Measurements from ENCODE around the gene ERC1.
A peak's percentile ranks its signal among the peaks of the same experiment; 100 is the strongest.

Gene ERC1

DNA sequence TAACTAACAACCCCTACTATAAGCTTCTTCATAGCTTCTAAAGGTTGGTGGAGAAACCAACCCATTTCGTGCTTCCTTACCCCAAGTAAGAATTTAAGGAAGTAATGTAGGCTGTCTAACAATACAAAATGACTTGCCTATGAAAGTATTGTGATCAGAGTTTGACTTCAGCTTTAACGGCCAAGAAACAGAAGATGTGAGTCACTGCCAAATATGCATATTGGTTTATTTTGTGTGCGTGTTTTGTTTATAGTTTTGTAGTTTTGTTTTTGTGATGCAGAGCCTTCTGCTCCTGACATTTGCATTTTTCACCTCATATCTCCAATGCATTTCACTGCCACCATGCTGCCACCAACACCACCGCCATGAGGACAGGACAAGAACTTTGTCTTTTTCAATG lies 457.3 kb downstream of the ERC1 start:
- DNase-seq (ENCODE audit: low read depth): no peak

DNA sequence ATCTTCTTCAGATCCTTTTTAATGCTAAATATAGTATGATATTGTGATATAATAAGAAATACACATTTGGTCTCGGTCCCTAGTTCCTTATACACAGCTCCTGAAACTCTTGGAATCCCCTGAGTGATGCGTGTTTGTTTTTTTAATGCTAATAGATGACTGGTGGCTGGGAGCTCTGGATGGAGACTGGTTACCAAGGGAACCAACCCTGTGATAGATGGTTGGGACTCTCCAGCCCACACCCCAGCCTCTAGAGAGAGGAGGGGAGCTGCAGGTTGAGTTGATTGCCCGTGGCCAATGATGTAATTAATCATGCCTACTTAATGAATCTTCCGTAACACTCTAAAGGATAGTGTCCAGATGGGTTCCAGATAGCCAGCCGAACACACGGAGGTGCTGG lies 462.8 kb downstream of the ERC1 start:
- DNase-seq (ENCODE audit: low read depth): no peak

- DNase-seq (ENCODE audit: low read depth): no peak
These were observed 465.9 kb downstream of the ERC1 start for GRCh38 chr12:1456885-1457284.

- DNase-seq (ENCODE audit: low read depth): peak; percentile 63
These were observed 466.9 kb downstream of the ERC1 start for GRCh38 chr12:1457901-1458300.

DNA sequence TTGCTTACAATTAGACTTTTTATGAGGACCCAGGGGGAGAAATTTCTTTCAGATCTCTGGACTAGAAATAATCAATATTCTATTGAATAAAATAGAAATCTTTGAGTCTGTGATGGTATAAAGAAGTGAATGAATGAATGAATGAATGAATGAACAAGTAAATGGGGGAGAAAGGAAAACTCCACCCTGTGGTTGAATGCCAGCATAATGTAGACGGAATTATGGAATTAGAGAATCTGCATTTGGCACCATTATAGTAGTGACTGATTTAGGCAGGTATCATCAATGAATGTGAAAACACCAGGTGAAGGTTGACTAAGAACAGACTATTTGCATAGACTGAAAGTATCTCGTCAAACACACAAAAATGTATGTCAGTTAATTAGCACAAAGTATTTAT lies 468.3 kb downstream of the ERC1 start:
- no peak for DNase-seq (ENCODE audit: low read depth)

- no peak for DNase-seq (ENCODE audit: low read depth)
These were observed 472.3 kb downstream of the ERC1 start for GRCh38 chr12:1463073-1463905.

DNA sequence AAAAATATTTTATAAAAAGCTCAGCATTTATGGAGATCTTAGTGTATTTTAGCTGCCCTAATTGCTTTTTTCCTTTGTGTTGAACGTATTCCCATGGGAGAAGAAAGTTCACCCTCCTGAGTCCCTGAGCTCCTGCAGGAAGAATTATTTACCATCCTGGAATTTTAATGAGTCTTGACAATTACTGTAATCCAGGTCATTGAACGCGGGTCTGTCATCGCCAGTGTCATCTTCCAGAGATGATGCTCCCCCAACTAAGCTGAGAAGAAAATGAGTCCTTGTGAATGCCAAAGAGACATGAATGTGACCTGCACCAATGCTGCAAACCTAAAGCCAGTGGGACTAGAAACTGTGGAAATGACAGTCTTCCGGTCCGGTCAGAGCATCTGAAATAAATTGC lies 473.9 kb downstream of the ERC1 start:
- DNase-seq (ENCODE audit: low read depth): no peak

DNA sequence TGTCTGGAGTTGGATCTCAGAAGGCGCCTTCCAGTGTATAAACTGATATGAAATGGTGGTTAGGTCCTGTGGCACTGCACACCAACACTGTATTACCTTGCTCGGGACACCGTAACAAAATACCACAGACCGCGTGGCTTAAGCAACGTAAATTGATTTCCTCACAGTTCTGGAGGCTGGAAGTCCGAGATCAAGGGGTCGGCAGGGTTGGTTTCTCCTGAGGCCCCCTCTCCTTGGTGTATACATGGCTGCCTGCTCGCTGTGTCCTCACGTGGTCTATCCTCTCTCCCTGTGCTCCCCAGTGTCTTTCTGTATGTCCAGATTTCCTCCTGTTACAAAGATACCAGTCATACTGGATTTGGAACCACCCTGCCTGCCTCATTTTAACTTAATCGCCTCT lies 475.0 kb downstream of the ERC1 start:
- no peak for DNase-seq (ENCODE audit: low read depth)

DNA sequence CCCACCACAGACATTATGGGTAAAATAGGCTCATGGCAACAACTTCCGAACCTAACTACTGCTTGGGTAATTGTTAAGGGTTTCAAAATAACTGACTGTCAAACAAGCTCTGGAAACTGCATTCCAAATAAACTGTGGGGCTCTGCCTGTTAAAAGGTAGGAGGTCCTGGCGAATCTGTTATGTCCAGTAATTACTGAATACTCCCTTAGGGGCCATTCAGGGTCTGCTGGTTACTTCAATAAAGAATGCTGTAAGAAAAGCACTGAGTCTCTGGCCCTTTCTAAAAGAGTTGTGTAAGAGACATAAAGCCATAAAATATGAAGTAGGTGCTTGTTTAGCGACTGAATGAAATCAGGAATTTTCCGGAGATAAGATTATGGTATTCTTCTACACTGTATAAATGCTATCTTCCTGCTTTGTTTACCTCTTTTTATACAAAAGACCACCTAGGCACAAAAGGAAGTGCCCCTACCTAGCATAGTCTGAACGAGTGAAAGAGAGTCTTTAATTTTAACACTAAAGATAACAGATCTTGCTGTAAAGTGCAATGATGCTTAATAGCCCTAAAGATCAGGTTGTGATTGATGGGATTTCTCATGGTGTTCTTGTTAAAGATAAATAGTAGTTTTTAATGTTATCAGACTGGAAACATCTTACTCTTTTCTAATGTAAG lies 475.6 kb downstream of the ERC1 start:
- DNase-seq (ENCODE audit: low read depth): no peak

DNA sequence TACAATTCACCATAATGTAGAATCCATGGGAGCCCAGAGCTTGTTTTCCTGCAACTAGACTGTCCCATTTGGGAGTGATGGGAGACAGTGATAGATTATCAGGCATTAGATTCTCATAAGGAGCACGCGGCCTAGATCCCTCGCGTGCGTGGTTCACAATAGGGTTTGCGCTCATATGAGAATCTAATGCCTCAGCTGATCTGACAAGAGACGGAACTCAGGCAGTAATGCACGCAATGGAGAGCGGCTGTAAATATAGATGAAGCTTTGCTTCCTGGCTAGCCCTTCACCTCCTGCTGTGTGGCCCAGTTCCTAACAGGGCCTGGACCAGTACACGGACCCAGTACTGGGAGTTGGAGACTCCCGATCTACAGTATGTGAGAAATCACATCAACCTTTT lies 476.7 kb downstream of the ERC1 start:
- DNase-seq (ENCODE audit: low read depth): no peak

DNA sequence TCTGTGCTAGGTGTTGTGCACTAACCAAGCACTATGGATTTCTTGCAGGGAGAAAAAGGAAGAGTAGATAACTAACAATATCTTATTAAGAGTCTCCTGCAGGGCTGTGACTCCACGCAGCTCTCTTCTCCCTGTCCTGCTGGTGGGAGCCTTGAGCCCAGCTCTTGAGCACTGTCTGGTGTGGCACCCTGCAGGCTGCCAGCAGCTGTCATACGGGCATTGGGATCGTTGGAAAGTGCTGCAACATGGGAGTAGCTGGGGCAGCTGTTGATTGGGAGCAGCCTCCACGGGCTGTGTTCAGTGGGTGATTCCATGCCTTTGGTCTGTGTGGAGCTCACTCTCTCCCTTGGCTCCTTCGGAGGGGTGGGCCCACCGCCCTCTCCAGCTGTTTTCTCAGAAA lies 478.0 kb downstream of the ERC1 start:
- DNase-seq (ENCODE audit: low read depth): no peak

GRCh38 chr12:1470051-1470450 lies 479.0 kb downstream of the ERC1 start:
- DNase-seq (ENCODE audit: low read depth): no peak

- DNase-seq (ENCODE audit: low read depth): no peak
These were observed 480.2 kb downstream of the ERC1 start for GRCh38 chr12:1471224-1471623.

DNA sequence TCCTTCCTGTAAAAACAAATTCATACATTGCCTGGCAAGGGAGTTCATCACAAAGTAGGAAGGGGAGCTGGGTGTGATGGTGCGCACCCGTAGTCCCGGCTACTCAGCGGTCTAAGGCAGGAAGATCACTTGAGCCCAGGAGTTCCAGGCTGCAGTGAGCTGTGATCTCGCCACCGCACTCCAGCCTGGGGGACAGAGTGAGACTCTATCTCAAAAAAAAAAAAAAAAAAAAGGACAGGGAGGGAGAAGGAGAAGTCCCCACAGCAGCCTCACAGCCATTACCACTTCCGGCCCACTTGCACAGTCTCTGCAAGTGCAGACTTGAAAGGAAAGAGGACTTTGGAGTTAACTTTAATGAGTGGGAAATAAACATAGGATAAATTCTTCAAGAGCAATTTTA lies 482.4 kb downstream of the ERC1 start:
- DNase-seq (ENCODE audit: low read depth): no peak

- DNase-seq (ENCODE audit: low read depth): peak; percentile 97
These were observed 483.1 kb downstream of the ERC1 start for GRCh38 chr12:1474041-1474573.

GRCh38 chr12:1474574-1475153 lies 483.6 kb downstream of the ERC1 start:
- peak; percentile 85 for DNase-seq (ENCODE audit: low read depth)

DNA sequence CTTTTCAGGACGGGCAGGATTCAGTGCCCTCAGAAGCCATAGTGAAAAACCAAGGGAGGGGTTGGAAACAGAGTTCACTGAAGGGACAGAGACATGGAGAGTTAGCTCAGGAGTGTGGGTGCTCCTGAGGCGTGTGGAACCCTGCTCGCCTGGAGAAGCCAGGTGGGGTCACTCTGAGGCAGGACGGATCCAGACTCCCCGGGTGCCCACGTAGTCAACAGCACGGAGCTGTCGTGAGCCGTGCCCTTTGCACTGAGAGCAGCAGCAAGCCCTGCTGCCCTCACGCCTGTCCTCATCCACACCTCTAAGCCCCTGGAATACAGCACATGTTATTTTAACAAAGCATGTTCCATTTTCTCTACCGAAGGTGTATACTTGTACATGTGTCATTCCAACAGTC lies 488.6 kb downstream of the ERC1 start:
- no peak for DNase-seq (ENCODE audit: low read depth)

DNA sequence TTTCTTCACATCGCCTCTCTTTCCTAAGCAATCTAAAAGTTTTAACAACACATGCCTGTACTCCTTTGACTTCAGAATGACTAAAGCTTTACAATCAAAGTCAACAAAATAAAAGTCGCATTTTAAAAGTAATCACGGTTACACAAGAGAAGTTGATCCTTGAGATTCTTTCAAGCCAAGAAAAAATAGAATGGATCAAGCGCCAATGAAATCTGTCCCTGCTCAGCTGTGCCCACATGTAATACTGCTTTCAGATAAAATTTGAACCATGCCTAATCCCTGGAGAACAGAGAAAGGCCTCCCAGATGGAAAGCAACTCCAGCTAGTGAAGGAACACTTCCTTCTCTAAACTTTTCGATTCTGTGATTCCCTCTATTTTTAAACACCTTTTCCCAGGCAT lies 490.3 kb downstream of the ERC1 start:
- DNase-seq (ENCODE audit: low read depth): no peak

DNA sequence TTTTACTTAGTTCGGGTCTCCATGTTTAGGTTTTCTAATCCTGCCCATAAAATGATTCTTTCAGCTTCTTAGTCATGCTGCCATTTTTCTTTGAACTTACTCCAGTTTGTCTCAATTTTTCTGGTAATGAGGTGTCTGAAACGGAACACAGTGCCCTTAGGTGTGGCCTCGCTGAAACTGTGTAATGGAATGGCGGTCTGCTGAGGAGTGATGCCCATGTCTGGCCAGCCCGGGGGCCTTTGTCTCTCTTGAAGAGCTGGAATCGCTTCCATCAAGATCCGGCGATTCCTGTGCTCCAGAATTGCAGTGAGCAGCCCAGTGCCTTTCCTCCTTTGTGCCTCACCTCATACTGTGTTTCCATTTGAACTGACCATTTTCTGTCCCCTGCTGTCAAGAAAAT lies 490.9 kb downstream of the ERC1 start:
- DNase-seq (ENCODE audit: low read depth): no peak

- no peak for DNase-seq (ENCODE audit: low read depth)
These were observed 497.9 kb downstream of the ERC1 start for GRCh38 chr12:1488908-1489381.

DNA sequence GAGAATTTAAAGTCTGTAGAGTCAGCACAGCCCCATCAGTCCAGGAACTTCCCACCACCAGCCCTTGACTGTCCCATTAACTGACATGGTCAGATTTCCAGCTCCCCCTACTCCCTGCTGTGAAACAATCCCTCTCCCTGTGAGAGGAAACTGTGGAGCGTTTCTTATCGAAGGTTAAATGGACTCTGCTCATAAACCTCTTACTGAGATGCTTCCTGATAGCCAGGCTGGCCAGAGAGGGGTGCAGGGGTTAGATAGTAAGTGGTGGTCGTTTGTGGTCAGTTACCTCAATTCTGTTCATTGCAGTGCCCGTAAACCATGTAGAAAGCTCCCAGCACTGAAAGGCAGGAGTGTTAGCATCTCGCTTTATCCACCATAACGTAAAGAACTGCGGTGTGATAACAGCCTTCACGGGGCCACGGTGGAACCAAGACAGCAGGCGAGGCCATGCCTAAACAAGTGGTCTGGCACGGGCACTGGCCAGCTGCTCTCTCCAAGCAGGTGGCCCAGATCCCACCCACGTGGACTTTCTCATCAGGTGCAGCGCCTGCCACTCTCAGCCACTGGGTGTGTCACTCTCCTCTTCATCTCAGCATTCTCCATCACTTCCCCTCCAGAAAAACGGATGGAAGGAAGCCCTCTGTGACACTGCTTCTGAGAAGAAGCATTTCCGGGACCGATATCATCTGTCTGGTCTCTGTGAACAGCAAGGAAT lies 501.1 kb downstream of the ERC1 start:
- no peak for DNase-seq (ENCODE audit: low read depth)
